ENCODE data around the gene NCL. TPM values are rescaled to one million over a fixed set of nuclear protein-coding genes. Genes with fewer than 3 reads are reported as not detected.

Gene NCL
- total and polyA plus RNA-seq, 4 donors: 83.1 to 139 (median 107) TPM

- no peak overlapping the region for H3K27ac ChIP-seq (ENCODE audit: low read depth in 1 of 2, low read length in 2 of 2)
- TF ChIP-seq HNF4A (conservative IDR thresholded peaks at IDR 0.05) (no peak), HNF4G (IDR thresholded peaks at IDR 0.05) (no peak), CTCF (IDR thresholded peaks at IDR 0.05; ENCODE audit: low read depth, low read length, missing input control) (no peak), NR2F2 (IDR thresholded peaks at IDR 0.05) (no peak), JUND (IDR thresholded peaks at IDR 0.05) (no peak), YY1 (IDR thresholded peaks at IDR 0.05) (no peak), SP1 (IDR thresholded peaks at IDR 0.05) (no peak), EGR1 (IDR thresholded peaks at IDR 0.05; ENCODE audit: low read depth in 2 of 2) (no peak), GABPA (IDR thresholded peaks at IDR 0.05 in 1 of 2, conservative IDR thresholded peaks at IDR 0.05 in 1 of 2) (no peak), RAD21 (IDR thresholded peaks at IDR 0.05) (no peak), TAF1 (conservative IDR thresholded peaks at IDR 0.05) (no peak), RXRA (IDR thresholded peaks at IDR 0.05) (no peak)
- TF ChIP-seq, protein P1, sequence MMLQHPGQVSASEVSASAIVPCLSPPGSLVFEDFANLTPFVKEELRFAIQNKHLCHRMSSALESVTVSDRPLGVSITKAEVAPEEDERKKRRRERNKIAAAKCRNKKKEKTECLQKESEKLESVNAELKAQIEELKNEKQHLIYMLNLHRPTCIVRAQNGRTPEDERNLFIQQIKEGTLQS (IDR thresholded peaks at IDR 0.05): no peak
- TF ChIP-seq, protein P2, sequence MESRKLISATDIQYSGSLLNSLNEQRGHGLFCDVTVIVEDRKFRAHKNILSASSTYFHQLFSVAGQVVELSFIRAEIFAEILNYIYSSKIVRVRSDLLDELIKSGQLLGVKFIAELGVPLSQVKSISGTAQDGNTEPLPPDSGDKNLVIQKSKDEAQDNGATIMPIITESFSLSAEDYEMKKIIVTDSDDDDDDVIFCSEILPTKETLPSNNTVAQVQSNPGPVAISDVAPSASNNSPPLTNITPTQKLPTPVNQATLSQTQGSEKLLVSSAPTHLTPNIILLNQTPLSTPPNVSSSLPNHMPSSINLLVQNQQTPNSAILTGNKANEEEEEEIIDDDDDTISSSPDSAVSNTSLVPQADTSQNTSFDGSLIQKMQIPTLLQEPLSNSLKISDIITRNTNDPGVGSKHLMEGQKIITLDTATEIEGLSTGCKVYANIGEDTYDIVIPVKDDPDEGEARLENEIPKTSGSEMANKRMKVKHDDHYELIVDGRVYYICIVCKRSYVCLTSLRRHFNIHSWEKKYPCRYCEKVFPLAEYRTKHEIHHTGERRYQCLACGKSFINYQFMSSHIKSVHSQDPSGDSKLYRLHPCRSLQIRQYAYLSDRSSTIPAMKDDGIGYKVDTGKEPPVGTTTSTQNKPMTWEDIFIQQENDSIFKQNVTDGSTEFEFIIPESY (IDR thresholded peaks at IDR 0.05): no peak
Observed at GRCh38 chr2:231469583-231469950, 5.3 kb upstream of the NCL start.

DNA sequence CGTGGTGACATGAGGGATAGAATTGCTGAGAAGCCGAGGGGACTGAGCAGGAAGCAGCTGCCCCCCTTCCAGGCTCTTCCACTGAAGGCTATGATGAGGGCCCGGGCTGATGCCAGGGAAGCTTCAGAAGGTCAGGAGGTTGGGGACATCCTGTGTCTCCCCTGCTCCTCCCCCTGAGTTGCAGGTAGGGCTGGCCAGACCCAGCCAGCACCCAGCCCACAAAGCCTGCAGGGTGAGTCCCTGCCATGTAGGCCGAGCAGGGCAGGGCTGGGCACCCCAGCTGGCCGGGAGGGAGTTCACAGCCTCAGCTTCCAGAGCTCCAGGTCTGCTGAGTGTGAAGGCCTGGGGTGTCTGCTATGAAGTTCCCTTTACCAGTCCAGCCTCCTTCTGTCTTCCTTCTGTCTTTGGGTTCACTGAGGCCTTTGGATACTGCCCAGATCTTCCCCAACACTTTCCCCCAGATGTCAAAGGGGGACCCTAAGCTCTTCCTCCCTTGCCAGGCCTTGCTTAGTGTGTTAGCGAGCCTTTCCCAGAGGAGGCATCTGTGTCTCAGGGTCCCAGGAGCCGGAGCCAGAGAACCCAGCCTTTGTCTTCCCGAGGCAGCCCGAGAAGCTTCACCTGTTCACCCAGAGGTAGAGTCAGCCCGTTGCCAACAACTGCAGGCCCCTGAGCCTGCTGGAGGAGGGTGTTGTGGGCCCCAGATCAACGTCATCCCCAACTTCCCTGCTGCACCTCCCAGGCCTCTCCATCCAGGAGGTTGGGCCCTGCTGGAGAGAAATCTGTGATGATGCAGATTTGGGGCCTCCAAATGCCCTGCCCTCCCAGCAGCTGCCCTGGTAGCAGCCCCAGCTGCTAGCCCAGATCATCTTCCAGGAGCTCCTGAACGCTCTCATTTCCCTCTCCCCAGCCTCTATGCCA, 3.6 kb upstream of the NCL start:
- TF ChIP-seq FOXA2 (IDR thresholded peaks at IDR 0.05) (no peak), RXRA (IDR thresholded peaks at IDR 0.05) (no peak), HNF4G (IDR thresholded peaks at IDR 0.05) (no peak), SP1 (IDR thresholded peaks at IDR 0.05) (no peak), RAD21 (IDR thresholded peaks at IDR 0.05) (no peak)
- TF ChIP-seq, protein P2 (IDR thresholded peaks at IDR 0.05): no peak
- TF ChIP-seq, protein P1 (IDR thresholded peaks at IDR 0.05): no peak
- TF ChIP-seq, protein P3, sequence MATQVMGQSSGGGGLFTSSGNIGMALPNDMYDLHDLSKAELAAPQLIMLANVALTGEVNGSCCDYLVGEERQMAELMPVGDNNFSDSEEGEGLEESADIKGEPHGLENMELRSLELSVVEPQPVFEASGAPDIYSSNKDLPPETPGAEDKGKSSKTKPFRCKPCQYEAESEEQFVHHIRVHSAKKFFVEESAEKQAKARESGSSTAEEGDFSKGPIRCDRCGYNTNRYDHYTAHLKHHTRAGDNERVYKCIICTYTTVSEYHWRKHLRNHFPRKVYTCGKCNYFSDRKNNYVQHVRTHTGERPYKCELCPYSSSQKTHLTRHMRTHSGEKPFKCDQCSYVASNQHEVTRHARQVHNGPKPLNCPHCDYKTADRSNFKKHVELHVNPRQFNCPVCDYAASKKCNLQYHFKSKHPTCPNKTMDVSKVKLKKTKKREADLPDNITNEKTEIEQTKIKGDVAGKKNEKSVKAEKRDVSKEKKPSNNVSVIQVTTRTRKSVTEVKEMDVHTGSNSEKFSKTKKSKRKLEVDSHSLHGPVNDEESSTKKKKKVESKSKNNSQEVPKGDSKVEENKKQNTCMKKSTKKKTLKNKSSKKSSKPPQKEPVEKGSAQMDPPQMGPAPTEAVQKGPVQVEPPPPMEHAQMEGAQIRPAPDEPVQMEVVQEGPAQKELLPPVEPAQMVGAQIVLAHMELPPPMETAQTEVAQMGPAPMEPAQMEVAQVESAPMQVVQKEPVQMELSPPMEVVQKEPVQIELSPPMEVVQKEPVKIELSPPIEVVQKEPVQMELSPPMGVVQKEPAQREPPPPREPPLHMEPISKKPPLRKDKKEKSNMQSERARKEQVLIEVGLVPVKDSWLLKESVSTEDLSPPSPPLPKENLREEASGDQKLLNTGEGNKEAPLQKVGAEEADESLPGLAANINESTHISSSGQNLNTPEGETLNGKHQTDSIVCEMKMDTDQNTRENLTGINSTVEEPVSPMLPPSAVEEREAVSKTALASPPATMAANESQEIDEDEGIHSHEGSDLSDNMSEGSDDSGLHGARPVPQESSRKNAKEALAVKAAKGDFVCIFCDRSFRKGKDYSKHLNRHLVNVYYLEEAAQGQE (IDR thresholded peaks at IDR 0.05): no peak
- no peak for DNase-seq (ENCODE audit: low spot score)

More at GRCh38 chr2:231469583-231469950, 5.3 kb upstream of the NCL start:
- 70% methylated on average over 3 of the region's 3 CpGs for WGBS
- peak; percentile 50 for DNase-seq (ENCODE audit: low spot score)
- Histone ChIP-seq H3K4me1 (ENCODE audit: control insufficient read depth in 4 of 4, insufficient read depth in 4 of 4, low read length in 3 of 4) (peaks cover 5 to 8% (median 6%) of the 10 kb centered on the region in 4 donors), H3K36me3 (ENCODE audit: control insufficient read depth in 4 of 4, insufficient read depth in 3 of 4, low read depth in 1 of 4, low read length in 3 of 4) (no peaks in the 10 kb centered on the region), H3K4me3 (ENCODE audit: low read depth in 1 of 3, low read length in 3 of 3) (no peak overlapping the region), H3K27me3 (ENCODE audit: control insufficient read depth in 4 of 4, insufficient read depth in 4 of 4, low read length in 3 of 4) (no peaks in the 10 kb centered on the region), H3K9ac (ENCODE audit: low read depth in 1 of 2, low read length in 2 of 2) (no peak overlapping the region), H3K9me3 (ENCODE audit: control insufficient read depth in 4 of 4, low read length in 3 of 4) (no peaks in the 10 kb centered on the region)

More for the DNA sequence above, 3.6 kb upstream of the NCL start:
- Histone ChIP-seq H3K36me3 (ENCODE audit: control insufficient read depth in 4 of 4, insufficient read depth in 3 of 4, low read depth in 1 of 4, low read length in 3 of 4) (peaks cover 0 to 2% (median under 1%) of the 10 kb centered on the region in 4 donors), H3K27me3 (ENCODE audit: control insufficient read depth in 4 of 4, insufficient read depth in 4 of 4, low read length in 3 of 4) (no peaks in the 10 kb centered on the region), H3K27ac (ENCODE audit: low read depth in 1 of 2, low read length in 2 of 2) (no peak overlapping the region), H3K4me3 (ENCODE audit: low read depth in 1 of 3, low read length in 3 of 3) (no peak overlapping the region), H3K9ac (ENCODE audit: low read depth in 1 of 2, low read length in 2 of 2) (no peak overlapping the region), H3K4me1 (ENCODE audit: control insufficient read depth in 4 of 4, insufficient read depth in 4 of 4, low read length in 3 of 4) (peaks cover 6 to 14% (median 12%) of the 10 kb centered on the region in 4 donors), H3K9me3 (ENCODE audit: control insufficient read depth in 4 of 4, low read length in 3 of 4) (no peaks in the 10 kb centered on the region)
- 90% methylated on average over 12 of the region's 12 CpGs for WGBS

Data from liver (tissue), 9 donors.